ENCODE measurements around the gene TDRD10.

- TF ChIP-seq POLR2A (IDR thresholded peaks at IDR 0.05; ENCODE audit: control extremely low read depth in 1 of 2, low read depth in 2 of 2, low read length in 2 of 2) = no peak
- no peak for TF ChIP-seq TAF1 (IDR thresholded peaks at IDR 0.05; ENCODE audit: low read depth, low read length)
- TF ChIP-seq, protein P1, sequence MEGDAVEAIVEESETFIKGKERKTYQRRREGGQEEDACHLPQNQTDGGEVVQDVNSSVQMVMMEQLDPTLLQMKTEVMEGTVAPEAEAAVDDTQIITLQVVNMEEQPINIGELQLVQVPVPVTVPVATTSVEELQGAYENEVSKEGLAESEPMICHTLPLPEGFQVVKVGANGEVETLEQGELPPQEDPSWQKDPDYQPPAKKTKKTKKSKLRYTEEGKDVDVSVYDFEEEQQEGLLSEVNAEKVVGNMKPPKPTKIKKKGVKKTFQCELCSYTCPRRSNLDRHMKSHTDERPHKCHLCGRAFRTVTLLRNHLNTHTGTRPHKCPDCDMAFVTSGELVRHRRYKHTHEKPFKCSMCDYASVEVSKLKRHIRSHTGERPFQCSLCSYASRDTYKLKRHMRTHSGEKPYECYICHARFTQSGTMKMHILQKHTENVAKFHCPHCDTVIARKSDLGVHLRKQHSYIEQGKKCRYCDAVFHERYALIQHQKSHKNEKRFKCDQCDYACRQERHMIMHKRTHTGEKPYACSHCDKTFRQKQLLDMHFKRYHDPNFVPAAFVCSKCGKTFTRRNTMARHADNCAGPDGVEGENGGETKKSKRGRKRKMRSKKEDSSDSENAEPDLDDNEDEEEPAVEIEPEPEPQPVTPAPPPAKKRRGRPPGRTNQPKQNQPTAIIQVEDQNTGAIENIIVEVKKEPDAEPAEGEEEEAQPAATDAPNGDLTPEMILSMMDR (IDR thresholded peaks at IDR 0.05; ENCODE audit: control extremely low read depth in 1 of 3, insufficient read depth in 1 of 3, low read depth in 1 of 3, low read length in 3 of 3) = no peak
These were observed 71.1 kb downstream of the TDRD10 start for GRCh38 chr1:154573168-154573510.

All from H1 (cell line).